Sigmoid colon (tissue), 7 donors: ENCODE data around the gene EFNA5. TPM values are rescaled to one million over a fixed set of nuclear protein-coding genes. Genes with fewer than 3 reads are reported as not detected.

Experiments used
- DNase-seq: peaks from one replicate; pipeline ENCODE4 v3.0.0-alpha.2; 2019
- H3K27ac ChIP-seq, 4 donors: fragments of 200-600 bp; sonication (generic); one replicate each; pipeline ENCODE4 v1.5.1; 2016 to 2019; ENCODE audit warnings: mild to moderate bottlenecking in 1 of 4
- H3K27me3 ChIP-seq, 3 donors: fragments of 200-600 bp; sonication (generic); one replicate each; pipeline ENCODE4 v1.5.1; 2019; ENCODE audit warnings: mild to moderate bottlenecking in 1 of 3
- H3K36me3 ChIP-seq, 4 donors: fragments of 200-600 bp; sonication (generic); one replicate each; pipeline ENCODE4 v1.5.1; 2016 to 2019
- H3K4me1 ChIP-seq, 4 donors: fragments of 200-600 bp; sonication (generic); one replicate each; pipeline ENCODE4 v1.5.1; 2017 to 2019
- H3K4me3 ChIP-seq, 4 donors: fragments of 200-600 bp; sonication (generic); one replicate each; pipeline ENCODE4 v1.5.1; 2017 to 2019; ENCODE audit warnings: mild to moderate bottlenecking in 2 of 4, moderate library complexity in 1 of 4
- H3K9me3 ChIP-seq, 4 donors: fragments of 200-600 bp in 3 of 4; sonication (generic) in 3 of 4; one replicate each; pipeline versions ENCODE4 v1.5.1 to v1.6.1; 2013 to 2019
- EP300 ChIP-seq, 4 donors: sonication (generic); formaldehyde crosslinking; IDR thresholded peaks; one replicate each; pipeline ENCODE4 v1.6.1; 2017; ENCODE audit warnings: antibody characterized with exemption in 4 of 4
- POLR2A ChIP-seq, 2 donors: fragments of 450-650 bp; IDR thresholded peaks; one replicate each; pipeline ENCODE4 v1.6.1; 2016; ENCODE audit warnings: antibody characterized with exemption in 2 of 2, mild to moderate bottlenecking in 2 of 2, moderate library complexity in 2 of 2
- POLR2AphosphoS5 ChIP-seq, 4 donors: sonication (generic); formaldehyde crosslinking; IDR thresholded peaks; one replicate each; pipeline ENCODE4 v1.6.1; 2017; ENCODE audit warnings: antibody characterized with exemption in 4 of 4
- WGBS, 2 donors: extraction: QIAGEN DNeasy Blood & Tissue Kit; methylation state at CpG; one replicate each; pipeline ENCODE4 v1.1.7; 2013; 5-methylcytosine and 5-hydroxymethylcytosine counted together
- intact Hi-C: fragments of 100-400 bp; cut with DNase I; formaldehyde crosslinking; loops from one replicate; pipeline ENCODE4 v1.15.1; 2023
- polyA plus RNA-seq, 3 donors: library from polyadenylated mRNA; stranded (reverse); fragments of 200-250 nt; gene quantifications; one replicate each; pipeline ENCODE4 v1.2.3, GENCODE V29; 2013
- total RNA-seq, 4 donors: library from RNA; depleted of rRNA; stranded (reverse); fragments of >200 nt; gene quantifications; one replicate each; pipeline ENCODE4 v1.1.0, GENCODE V29; 2016
- TF ChIP-seq, protein P1 (sequence below), 4 experiments: fragments of 450-650 bp in 3 of 4; fragments of 200-600 bp in 1 of 4; IDR thresholded peaks; one replicate each; pipeline ENCODE4 v1.5.1; 2016 to 2019; ENCODE audit warnings: antibody characterized with exemption in 4 of 4, mild to moderate bottlenecking in 3 of 4, moderate library complexity in 2 of 4
- donor health status: healthy with polysubstance abuse.
- donor health status: Bipolar disorder and iron deficiency.
- donor health status: healthy.

EFNA5 gene
- total and polyA plus RNA-seq, 7 donors, result 0.60 to 10.8 (median 6.8) TPM

DNA sequence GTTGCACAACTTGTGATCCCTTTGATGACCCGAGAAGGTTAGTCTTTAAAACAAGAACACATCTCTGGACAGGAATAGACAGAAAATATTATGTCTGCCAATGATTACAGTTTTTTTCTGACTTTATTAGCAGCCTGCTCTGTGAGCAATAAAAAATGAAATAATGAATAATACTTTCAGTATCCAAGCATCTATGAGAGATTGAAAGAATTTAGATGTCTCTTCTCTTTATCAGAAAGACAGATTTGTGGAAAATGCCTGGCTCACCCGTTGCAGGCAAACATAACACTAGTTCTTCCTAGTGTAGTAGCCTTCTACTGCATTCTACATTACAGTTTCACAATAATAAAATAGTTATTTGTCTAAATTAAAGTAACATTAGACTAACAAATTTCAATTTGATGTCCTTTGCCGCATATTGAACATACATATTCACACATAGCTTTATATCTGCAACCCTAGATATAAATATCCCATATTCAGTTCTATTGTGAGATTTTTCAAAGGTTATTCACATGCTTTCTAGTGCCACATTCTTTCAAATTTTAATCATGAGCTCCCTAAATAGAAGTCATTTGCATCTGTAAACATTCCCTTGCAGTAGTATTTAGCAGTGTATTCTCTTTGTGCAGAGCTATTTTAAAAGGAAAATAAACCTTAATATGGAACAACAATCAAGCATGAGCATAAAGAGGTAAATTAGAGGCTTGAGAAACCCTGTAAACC, 267.3 kb downstream of the EFNA5 start:
- Histone ChIP-seq H3K9me3 (no peaks in the 10 kb centered on the region), H3K4me3 (no peak overlapping the region), H3K36me3 (no peaks in the 10 kb centered on the region), H3K27me3 (no peaks in the 10 kb centered on the region), H3K4me1 (peaks cover 0 to 7% (median 2%) of the 10 kb centered on the region in 4 donors), H3K27ac (no peak overlapping the region)
- no peak for TF ChIP-seq POLR2AphosphoS5 (IDR thresholded peaks at IDR 0.05)
- no peak for TF ChIP-seq POLR2A (IDR thresholded peaks at IDR 0.05)
- TF ChIP-seq EP300 (IDR thresholded peaks at IDR 0.05), result no peak
- TF ChIP-seq, protein P1, sequence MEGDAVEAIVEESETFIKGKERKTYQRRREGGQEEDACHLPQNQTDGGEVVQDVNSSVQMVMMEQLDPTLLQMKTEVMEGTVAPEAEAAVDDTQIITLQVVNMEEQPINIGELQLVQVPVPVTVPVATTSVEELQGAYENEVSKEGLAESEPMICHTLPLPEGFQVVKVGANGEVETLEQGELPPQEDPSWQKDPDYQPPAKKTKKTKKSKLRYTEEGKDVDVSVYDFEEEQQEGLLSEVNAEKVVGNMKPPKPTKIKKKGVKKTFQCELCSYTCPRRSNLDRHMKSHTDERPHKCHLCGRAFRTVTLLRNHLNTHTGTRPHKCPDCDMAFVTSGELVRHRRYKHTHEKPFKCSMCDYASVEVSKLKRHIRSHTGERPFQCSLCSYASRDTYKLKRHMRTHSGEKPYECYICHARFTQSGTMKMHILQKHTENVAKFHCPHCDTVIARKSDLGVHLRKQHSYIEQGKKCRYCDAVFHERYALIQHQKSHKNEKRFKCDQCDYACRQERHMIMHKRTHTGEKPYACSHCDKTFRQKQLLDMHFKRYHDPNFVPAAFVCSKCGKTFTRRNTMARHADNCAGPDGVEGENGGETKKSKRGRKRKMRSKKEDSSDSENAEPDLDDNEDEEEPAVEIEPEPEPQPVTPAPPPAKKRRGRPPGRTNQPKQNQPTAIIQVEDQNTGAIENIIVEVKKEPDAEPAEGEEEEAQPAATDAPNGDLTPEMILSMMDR (IDR thresholded peaks at IDR 0.05), result no peak
- intact Hi-C loops, result no loop called here
- DNase-seq, result no peak
- 74 to 75% methylated on average over 3 of the region's 3 CpGs for WGBS, 2 donors

DNA sequence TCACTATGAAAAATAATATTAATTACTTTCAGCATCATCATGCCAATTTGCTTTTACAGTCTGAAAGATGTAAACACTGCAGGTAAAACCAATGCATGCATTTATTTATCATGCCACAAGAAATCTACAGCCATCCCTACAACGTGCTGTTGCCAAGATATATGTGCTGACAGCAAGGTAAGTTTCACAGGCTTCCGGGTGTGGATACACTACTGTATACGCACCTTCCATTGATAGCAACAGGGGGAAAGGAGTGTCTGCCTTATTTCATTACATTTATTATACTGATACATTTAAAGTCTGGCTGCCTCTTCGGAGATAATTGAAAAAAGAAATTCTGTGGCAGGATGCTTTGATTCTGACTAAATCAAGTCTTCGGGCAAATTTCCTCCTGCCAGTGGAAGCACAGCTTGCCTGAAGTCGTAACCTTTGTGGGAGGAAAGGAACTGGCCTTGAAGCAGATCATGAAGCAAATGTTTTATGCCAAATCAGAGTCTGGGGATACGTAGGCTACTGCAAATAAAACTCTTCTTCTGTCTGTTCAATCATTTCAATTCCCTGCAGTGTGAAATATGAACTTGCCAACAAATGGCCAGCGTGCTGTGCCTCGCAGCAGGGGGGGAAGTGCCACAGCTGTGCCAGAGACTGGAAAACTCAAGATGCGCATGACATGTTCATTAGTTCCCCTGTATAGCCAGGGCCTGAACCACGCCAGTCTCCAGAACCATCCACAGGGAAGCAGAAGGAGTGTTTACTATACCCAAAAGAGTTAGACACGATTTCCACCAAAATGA, 268.1 kb downstream of the EFNA5 start:
- DNase-seq, result no peak
- no peak overlapping the region for H3K27ac ChIP-seq
- no peaks in the 10 kb centered on the region for H3K36me3 ChIP-seq
- H3K4me3 ChIP-seq, result no peak overlapping the region
- H3K9me3 ChIP-seq, result no peaks in the 10 kb centered on the region
- H3K27me3 ChIP-seq, result no peaks in the 10 kb centered on the region
- 91% methylated on average over 12 of the region's 12 CpGs for WGBS, 2 donors
- intact Hi-C loops, result no loop called here
- TF ChIP-seq, protein P1 (IDR thresholded peaks at IDR 0.05), result no peak
- TF ChIP-seq POLR2AphosphoS5 (IDR thresholded peaks at IDR 0.05), result no peak
- no peak for TF ChIP-seq POLR2A (IDR thresholded peaks at IDR 0.05)
- TF ChIP-seq EP300 (IDR thresholded peaks at IDR 0.05), result no peak
- H3K4me1 ChIP-seq, result peaks cover 0 to 7% (median 2%) of the 10 kb centered on the region in 4 donors

DNA sequence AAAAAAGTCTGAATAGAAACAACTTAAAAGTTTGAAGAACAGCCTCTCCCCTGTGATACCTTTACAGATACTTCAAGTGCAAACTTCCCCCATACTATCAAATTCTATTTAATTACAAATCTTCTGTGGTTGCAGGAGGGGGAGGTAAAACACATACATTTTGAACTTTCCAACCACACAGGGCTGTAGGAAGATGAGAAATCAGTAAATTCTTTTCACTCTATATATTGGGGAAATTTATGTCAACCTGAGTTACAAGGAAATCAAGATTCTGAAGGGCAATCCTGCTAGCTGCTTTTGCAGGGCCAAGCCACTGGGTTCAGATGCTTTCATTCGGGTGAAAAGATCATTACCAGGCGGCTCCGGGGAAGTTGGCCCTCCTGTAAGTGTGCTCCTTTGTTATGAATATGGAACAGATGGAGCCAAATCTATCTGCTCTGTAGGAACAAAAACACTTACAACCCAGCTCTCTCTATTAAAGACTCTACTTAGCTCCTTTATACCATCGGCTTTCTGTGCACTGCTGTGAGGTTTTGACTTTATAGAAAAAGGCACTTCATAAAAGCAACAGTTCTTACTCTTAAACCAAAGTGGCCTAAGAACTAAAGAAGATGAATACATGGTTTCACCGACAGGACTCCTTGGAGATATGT, 269.1 kb downstream of the EFNA5 start:
- Histone ChIP-seq H3K4me3 (no peak overlapping the region), H3K9me3 (no peaks in the 10 kb centered on the region), H3K27ac (no peak overlapping the region), H3K36me3 (no peaks in the 10 kb centered on the region), H3K27me3 (no peaks in the 10 kb centered on the region), H3K4me1 (peaks cover 0 to 7% (median 2%) of the 10 kb centered on the region in 4 donors)
- TF ChIP-seq, protein P1 (IDR thresholded peaks at IDR 0.05), result no peak
- no peak for TF ChIP-seq EP300 (IDR thresholded peaks at IDR 0.05)
- intact Hi-C loops, result no loop called here
- no peak for DNase-seq
- 84 to 88% methylated on average over 5 of the region's 5 CpGs for WGBS, 2 donors

DNA sequence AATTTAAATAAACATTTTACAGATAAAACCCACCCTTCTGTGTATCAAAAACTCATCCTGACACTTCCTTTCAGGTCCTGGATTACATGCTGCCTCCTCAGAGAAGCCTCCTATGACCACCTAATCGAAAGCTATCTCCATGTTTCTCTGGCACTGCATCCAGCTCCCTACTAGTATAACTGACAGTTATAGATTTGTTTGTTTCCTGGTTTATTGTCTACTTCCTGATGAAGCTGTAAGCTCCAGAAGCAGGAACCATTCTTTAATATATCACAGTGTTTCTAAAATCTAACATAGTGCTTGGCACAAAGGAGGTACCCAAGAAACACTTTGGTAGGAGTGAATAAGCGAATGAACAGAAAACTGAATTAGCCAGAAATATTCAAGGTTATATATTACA, 270.4 kb downstream of the EFNA5 start:
- no peaks in the 10 kb centered on the region for H3K9me3 ChIP-seq
- no peak overlapping the region for H3K4me3 ChIP-seq
- TF ChIP-seq EP300 (IDR thresholded peaks at IDR 0.05) (no peak), POLR2A (IDR thresholded peaks at IDR 0.05) (no peak), POLR2AphosphoS5 (IDR thresholded peaks at IDR 0.05) (no peak)
- TF ChIP-seq, protein P1 (IDR thresholded peaks at IDR 0.05), result no peak
- peaks cover 0 to 7% (median 2%) of the 10 kb centered on the region in 4 donors for H3K4me1 ChIP-seq
- H3K27me3 ChIP-seq, result no peaks in the 10 kb centered on the region
- no peak overlapping the region for H3K27ac ChIP-seq
- intact Hi-C loops, result no loop called here
- H3K36me3 ChIP-seq, result no peaks in the 10 kb centered on the region
- no peak for DNase-seq
- WGBS, 2 donors, result 62 to 80% methylated on average over 2 of the region's 2 CpGs
